NB4 (cell line): Measurements from ENCODE around the gene TAF1C.

Source experiments
- CTCF ChIP-seq: IDR thresholded peaks from one replicate; pipeline ENCODE4 v1.5.1; 2012; ENCODE audit warnings: low read depth, low read length
- MAX ChIP-seq: IDR thresholded peaks from 2 replicates; pipeline ENCODE4 v1.6.1; 2011; ENCODE audit warnings: low read depth, low read length
- MYC ChIP-seq: IDR thresholded peaks from 2 replicates; pipeline ENCODE4 v1.6.1; 2011; ENCODE audit warnings: low read depth, low read length
- POLR2A ChIP-seq: IDR thresholded peaks from 2 replicates; pipeline ENCODE4 v1.6.1; 2011; ENCODE audit warnings: mild to moderate bottlenecking; ENCODE audit not compliant: insufficient read length; ENCODE audit errors: extremely low read depth

DNA sequence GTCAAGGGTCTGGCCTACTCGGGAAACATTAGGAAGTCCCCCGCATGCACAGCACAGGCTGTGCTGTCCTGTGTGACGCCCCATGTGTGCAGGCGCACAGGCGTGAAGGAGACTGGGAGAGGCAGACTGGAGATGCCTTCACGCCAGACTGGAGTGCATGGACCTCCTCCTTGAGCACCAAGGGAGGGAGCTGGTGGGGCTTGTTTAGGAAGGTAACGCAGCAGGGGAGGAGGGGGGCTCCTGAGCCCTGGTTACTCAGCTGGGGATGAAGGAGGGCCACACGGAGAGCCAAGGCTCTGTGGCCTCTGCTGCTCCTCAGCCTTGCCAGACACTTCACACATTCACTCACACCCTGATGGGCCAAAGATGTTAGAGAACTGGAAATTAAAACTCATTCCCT is 49.6 kb downstream of the TAF1C start:
- no peak for TF ChIP-seq MAX
- TF ChIP-seq POLR2A = no peak
- TF ChIP-seq CTCF = no peak
- TF ChIP-seq MYC = no peak
